CMK (cell line): ENCODE measurements around the gene FYTTD1.

ENCODE experiments used
- DNase-seq: peaks from one replicate; pipeline ENCODE4 v3.0.0-alpha.2; 2010; ENCODE audit warnings: low read depth

The FYTTD1 gene

GRCh38 chr3:197833930-197834715, 84.4 kb downstream of the FYTTD1 start:
- no peak for DNase-seq

GRCh38 chr3:197835509-197835908, 85.8 kb downstream of the FYTTD1 start:
- no peak for DNase-seq

GRCh38 chr3:197836244-197836643, 86.6 kb downstream of the FYTTD1 start:
- no peak for DNase-seq
